Measurements from ENCODE around the gene CAMK1D.

Gene CAMK1D

DNA sequence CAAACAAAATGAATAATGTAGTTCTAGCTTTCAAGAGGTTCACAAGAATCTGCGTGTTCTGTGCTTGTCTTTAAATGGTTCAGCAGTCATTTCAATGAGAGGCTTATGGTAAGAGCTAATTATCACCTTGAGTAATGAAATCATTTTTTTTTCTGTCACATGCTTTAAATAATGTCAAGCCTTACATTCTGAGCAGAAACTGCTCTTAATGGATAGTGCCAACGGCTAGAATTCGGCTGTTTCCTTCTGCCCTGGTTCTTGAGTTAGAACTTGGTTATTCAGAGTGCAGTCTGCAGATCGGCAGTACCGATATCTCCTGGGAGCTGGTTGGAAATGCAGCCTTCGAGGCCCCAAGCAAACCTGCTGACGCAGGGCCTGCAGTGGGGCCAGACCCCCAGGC, 316.2 kb downstream of the CAMK1D start:
- no peak for DNase-seq

- DNase-seq: no peak
These were observed 317.7 kb downstream of the CAMK1D start for GRCh38 chr10:12667052-12667451.

GRCh38 chr10:12668634-12669033, 319.3 kb downstream of the CAMK1D start:
- no peak for DNase-seq

DNA sequence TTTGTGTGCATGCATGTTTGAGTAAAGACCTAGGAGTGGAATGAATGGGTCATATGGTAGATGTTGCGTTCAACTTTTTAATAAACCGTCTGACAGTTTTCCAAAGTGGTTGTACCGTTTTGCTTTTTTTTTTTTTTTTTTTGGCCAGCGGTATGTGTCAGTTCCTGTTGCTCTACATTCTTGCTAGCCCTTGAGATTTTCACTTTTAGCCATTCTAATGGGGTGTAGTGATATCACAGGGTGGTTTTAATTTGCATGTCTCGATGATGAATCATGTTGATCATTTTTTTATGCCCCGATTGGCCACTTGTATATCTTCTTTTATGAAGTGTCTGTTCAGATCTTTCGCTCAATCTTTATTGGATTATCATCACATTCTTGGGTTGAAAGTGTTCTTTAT, 320.7 kb downstream of the CAMK1D start:
- no peak for DNase-seq

DNA sequence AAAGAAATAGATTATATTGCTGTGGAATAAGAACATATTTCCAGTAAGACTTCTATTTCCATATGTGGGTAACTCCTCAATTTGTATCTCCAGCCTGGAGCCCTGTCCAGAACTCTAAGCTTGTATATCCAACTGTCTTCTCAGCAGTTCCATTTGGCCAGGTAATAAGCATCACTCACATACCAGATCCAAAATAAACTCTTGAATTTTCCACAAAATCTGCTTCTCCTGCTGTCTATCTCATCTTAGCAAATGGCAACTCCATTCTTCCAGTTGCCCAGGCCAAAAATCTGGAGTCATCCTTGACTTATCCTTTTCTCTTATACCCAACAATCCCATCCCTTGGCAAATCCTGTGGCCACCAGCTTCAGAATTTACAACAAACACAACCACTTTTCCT, 325.8 kb downstream of the CAMK1D start:
- DNase-seq: no peak

- DNase-seq: no peak
These were observed 330.3 kb downstream of the CAMK1D start for GRCh38 chr10:12679636-12680035.

DNA sequence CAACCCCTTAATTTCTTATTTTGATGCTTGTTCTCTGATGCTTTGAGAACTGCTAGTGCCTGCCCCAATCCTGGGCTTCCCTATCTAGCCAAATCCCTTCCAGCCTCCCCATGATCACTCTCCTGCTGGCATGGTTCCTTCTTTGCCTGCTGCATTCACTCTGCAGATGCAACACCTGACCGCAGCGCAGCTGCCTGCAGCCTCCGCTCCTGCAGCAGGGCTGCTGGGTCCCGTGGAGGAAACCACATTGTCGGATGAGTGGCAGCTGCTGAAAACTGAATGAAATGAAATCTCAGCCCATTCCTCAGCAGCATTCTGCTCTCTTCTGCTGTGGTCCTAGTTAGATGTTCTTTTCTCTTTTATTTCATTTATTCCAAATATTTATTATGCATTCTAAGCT, 331.9 kb downstream of the CAMK1D start:
- no peak for DNase-seq

DNA sequence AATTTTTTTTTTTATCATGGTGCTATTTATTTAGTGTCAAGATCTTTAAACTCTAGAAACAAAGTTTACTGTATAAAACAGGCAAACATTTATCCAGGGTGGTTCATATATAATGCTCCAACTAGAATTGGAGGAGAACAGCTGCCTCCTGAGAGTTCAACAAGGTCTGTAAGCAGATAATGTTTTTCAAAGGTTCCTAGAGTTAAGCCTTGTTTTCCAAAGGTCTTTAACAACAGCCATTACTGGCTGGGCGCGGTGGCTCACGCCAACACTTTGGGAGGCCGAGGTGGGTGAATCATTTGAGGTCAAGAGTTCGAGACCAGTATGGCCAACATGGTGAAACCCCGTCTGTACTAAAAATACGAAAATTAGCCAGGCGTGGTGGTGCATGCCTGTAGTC, 335.4 kb downstream of the CAMK1D start:
- DNase-seq: no peak

DNA sequence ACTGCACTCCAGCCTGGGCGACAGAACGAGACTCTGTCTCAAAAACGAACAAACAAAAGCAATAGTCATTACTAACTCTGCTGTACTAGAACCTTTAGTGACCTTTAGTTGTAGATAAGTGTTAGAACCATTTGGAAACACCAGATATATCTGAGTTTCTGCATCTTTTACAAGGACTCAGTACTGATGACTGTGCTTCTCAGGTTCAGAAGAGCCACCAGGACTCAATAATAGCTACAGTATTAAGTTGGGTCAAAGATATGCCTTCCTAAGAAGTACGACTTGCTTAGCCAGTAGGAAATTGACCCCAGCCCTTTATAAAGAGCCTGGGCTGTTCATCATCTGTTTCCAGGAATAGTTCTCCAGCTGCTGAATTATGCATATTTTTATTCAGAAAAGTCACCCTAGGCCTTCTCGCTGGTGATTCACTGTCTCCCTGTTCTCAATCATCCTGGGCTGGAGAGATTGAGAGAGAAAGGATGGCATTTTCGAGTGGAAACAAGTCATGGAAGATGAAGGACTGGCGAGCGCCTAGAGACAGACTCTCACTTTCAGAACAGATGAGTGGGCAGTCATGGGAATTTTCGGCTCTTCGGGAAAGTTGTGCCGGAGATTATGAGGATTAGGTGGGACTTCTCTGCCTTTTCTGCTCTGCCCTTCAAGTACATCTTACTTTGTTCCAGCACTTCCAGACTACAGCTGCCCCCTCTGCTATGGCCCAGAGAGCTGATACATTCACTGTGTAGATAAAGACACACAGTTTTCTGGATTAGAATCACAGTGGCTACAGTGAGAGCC, 336.1 kb downstream of the CAMK1D start:
- no peak for DNase-seq

GRCh38 chr10:12687996-12688395, 338.6 kb downstream of the CAMK1D start:
- no peak for DNase-seq

DNA sequence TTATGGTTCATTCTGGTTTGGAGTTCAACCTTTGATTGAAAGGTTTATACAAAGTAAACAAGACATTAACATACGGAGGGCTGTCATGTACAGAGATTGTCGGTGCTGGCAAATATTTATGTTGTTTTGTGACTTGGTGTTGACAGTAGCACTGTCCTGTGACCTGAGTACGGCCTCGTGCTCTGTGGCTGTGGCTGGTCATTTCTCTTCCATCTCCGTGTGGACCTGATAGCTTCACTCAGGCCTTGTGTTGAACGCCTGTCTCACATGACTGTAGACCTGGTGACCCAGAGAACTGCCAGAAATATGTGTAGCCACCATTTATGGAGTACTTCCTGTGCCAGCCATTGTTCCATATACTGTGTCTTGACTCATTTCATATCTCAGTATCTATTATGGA, 340.5 kb downstream of the CAMK1D start:
- DNase-seq: no peak

DNA sequence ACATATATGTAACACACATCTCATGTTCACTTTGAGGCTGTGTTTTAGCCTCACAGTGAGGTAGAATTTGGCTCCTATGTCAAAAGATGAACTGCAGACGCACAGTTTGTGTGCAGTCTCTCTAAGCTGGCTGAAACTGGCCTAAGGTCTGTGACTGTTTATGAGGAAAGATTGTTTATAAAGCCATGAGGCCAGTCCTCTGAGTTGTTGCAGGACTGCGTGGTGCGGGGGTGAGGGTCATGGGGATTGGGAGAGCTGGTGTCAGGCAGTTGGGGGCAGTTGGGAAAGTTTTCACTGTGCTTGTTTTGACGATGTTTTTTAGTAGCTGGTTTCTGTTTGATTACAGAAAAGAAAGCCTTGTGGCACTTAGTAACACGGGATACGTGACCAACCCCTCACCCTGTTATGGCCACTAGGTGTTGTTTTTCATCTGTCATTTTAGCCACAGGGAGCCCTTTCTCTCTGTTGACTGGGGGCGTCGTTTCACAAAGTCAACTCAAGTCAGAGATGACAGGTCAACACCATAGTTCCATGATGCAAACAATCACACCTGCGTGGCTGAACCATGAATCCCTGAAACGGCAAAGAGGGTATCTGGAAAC, 341.3 kb downstream of the CAMK1D start:
- DNase-seq: no peak

- no peak for DNase-seq
These were observed 342.2 kb downstream of the CAMK1D start for GRCh38 chr10:12691596-12691995.

GRCh38 chr10:12697764-12698163, 348.4 kb downstream of the CAMK1D start:
- no peak for DNase-seq

DNA sequence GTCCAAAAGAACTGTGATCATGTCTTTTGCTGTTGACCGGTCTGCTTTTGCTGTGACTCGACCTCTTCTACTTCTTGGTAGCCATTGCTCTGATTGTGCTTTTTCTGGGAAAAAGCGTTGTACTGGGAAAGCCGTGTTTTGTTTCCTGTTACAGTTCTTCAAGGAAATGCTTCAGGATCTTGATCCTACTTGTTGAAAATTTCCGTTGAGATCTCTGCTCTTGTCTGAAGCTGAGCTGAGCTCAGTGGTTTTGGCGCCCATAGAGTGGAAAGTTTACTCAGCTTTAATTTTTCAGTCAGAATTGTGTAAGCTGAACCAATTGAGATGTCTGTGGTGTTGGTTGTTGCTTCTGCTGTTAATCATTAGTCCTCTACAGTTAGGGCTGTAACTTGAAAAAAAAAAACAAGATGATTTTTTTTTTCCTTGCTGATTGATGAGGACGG, 349.9 kb downstream of the CAMK1D start:
- DNase-seq: no peak

GRCh38 chr10:12699781-12700556, 350.6 kb downstream of the CAMK1D start:
- no peak for DNase-seq

DNA sequence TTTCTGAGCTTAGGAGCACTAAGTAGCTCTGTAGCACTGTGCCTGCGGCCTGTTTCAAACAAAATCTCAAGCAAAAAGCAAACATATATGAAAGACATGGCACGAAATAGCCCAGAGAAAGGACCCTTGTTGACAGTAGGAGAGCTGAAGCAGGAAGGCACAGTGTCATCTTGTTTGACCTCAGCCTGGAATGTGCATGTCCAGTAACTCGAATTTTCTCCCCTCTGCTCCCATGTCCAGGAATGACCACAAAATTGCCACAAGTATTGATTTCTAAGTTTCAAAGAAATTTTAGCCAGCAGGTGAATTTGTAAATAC, 351.2 kb downstream of the CAMK1D start:
- DNase-seq: no peak

GRCh38 chr10:12701696-12702095, 352.3 kb downstream of the CAMK1D start:
- DNase-seq: no peak

GRCh38 chr10:12702215-12702770, 352.9 kb downstream of the CAMK1D start:
- no peak for DNase-seq

DNA sequence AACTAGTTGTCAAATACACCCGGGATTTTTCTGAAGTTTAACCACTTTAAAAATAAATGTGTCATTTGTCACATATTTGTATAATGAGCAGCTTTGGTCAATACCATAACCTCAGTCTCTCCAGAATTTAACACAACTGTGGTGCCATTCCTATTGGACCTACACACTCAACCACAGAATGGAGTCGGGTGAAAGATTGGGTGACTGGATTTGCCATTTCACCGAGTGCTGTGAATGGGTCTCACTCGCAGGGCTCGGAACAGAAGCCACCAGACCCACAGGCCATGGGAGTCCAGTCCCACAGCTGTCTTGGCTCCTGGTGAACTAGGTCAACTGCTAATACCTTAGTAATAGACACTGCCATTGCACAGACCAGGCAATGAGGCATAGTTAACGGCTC, 353.8 kb downstream of the CAMK1D start:
- DNase-seq: no peak

- no peak for DNase-seq
These were observed 354.5 kb downstream of the CAMK1D start for GRCh38 chr10:12703813-12704212.

DNA sequence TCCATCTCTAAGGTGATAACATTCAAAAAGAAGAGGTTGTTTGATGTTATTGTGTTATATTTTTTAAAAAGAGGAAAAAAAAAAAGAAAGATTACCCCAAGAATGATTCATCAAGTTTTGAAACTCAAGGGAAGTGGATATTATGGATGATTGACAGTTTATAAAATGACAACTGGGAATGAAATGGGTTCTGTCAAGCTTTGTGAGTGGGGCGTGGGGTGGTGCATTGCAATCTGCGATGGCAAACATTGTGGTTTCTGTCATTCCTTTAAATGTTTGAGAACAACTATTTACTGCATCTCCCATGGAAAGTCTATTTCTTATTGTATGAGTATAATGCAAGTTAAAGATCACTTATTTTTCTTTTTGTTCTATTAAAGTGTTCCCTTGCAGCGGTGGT, 355.1 kb downstream of the CAMK1D start:
- DNase-seq: no peak

DNA sequence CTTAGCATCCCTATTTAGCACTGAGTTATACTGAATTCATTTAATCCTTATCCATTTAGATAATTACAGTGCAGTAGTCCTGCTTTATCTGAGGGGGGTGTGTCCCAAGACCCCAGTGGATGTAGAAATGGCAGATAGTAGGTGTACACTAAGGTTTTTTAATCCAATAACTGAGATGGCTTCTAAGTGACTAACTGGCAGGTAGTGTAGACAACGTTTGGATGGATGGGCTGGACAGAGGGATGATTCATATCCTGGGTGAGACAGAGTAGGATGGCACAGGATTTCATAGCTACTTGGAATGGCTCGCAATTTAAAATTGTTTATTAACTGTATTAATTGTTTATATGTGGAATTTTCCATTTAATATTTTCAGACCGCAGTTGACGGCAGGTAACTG, 356.6 kb downstream of the CAMK1D start:
- no peak for DNase-seq

Data from T-helper 9 cell (primary cell).